ENCODE results near the gene PPP2R2C.

PPP2R2C gene

GRCh38 chr4:6437826-6438238, 34.6 kb downstream of the PPP2R2C start:
- no peak for TF ChIP-seq EGR2 (tag by site-specific recombination; IDR thresholded peaks at IDR 0.05; ENCODE audit: low read depth)
- TF ChIP-seq ZBTB26 (tag by site-specific recombination; optimal IDR thresholded peaks at IDR 0.05): no peak
- no peak for TF ChIP-seq ZNF280D (tag by site-specific recombination; IDR thresholded peaks at IDR 0.05)
- no peak for TF ChIP-seq BCL6B (tag by site-specific recombination; IDR thresholded peaks at IDR 0.05)
- no peak for TF ChIP-seq ZFP37 (tag by site-specific recombination; IDR thresholded peaks at IDR 0.05)
- no peak for TF ChIP-seq RBAK (tag by site-specific recombination; IDR thresholded peaks at IDR 0.05)
- TF ChIP-seq ZNF133 (tag by site-specific recombination; IDR thresholded peaks at IDR 0.05): no peak
- no peak for TF ChIP-seq ZNF433 (tag by site-specific recombination; IDR thresholded peaks at IDR 0.05; ENCODE audit: low read depth)
- TF ChIP-seq AEBP2 (tag by site-specific recombination; IDR thresholded peaks at IDR 0.05; ENCODE audit: borderline replicate concordance): no peak
- TF ChIP-seq MEIS1 (CRISPR knock-in tag; IDR thresholded peaks at IDR 0.05; ENCODE audit: borderline replicate concordance): no peak
- no peak for TF ChIP-seq ZNF610 (tag by site-specific recombination; IDR thresholded peaks at IDR 0.05; ENCODE audit: borderline replicate concordance)
- TF ChIP-seq ATF2 (tag by site-specific recombination; IDR thresholded peaks at IDR 0.05; ENCODE audit: low read depth): no peak
- Histone ChIP-seq H3K4me1 (ENCODE audit: control insufficient read depth, insufficient read depth, low read length) (no peaks in the 10 kb centered on the region), H3K36me3 (ENCODE audit: control insufficient read depth in 2 of 2, insufficient read depth in 1 of 2, low read length in 2 of 2) (no peaks in the 10 kb centered on the region), H3K4me3 (ENCODE audit: low read depth, low read length) (no peak overlapping the region), H3K9me3 (ENCODE audit: control insufficient read depth, insufficient read depth, low read depth, low read length) (no peaks in the 10 kb centered on the region), H3K27ac (ENCODE audit: extremely low read depth, low read depth, low read length) (no peak overlapping the region)
- POLR2A ChIA-PET: no interaction called here
- CTCF ChIA-PET: no interaction called here

- POLR2A ChIA-PET: no interaction called here
- 0 out of 2 replicates have a peak, but pooled peaks have one; percentile 20 for TF ChIP-seq ZNF280D (tag by site-specific recombination; IDR thresholded peaks at IDR 0.05)
- TF ChIP-seq ZNF16 (tag by site-specific recombination; IDR thresholded peaks at IDR 0.05; ENCODE audit: low read depth): no peak
- no peak for TF ChIP-seq ZSCAN5A (tag by site-specific recombination; IDR thresholded peaks at IDR 0.05)
- TF ChIP-seq SETDB1 (IDR thresholded peaks at IDR 0.05; ENCODE audit: insufficient read length, low read length): peak; percentile 66
- TF ChIP-seq TRIM28 (IDR thresholded peaks at IDR 0.05; ENCODE audit: borderline replicate concordance, low read length): peak; percentile 37; the same call in 1 of the 2 replicates
- TF ChIP-seq ZNF133 (tag by site-specific recombination; IDR thresholded peaks at IDR 0.05): peak; percentile 94
- TF ChIP-seq ZNF221 (tag by site-specific recombination; IDR thresholded peaks at IDR 0.05; ENCODE audit: borderline replicate concordance): no peak
Observed at GRCh38 chr4:6435010-6435409, 37.4 kb downstream of the PPP2R2C start.

More at GRCh38 chr4:6435010-6435409, 37.4 kb downstream of the PPP2R2C start:
- CTCF ChIA-PET: no interaction called here
- H3K27ac ChIP-seq (ENCODE audit: extremely low read depth, low read depth, low read length): no peak overlapping the region
- H3K4me1 ChIP-seq (ENCODE audit: control insufficient read depth, insufficient read depth, low read length): no peaks in the 10 kb centered on the region
- H3K36me3 ChIP-seq (ENCODE audit: control insufficient read depth in 2 of 2, insufficient read depth in 1 of 2, low read length in 2 of 2): no peaks in the 10 kb centered on the region
- H3K4me3 ChIP-seq (ENCODE audit: low read depth, low read length): no peak overlapping the region
- H3K9me3 ChIP-seq (ENCODE audit: control insufficient read depth, insufficient read depth, low read depth, low read length): no peaks in the 10 kb centered on the region
